DOHH2 (cell line): ENCODE measurements around the gene ADAMTSL4.

Experiments
- CTCF ChIP-seq: fragments of 200-600 bp; sonication (generic); IDR thresholded peaks from one replicate; pipeline ENCODE4 v1.5.1; 2014; ENCODE audit warnings: antibody characterized with exemption, mild to moderate bottlenecking, low read depth, low read length; ENCODE audit not compliant: poor library complexity, severe bottlenecking
- EZH2phosphoT487 ChIP-seq: fragments of 200-600 bp; sonication (generic); IDR thresholded peaks from 2 replicates; pipeline ENCODE4 v1.6.1; 2017; ENCODE audit warnings: borderline replicate concordance, mild to moderate bottlenecking, antibody characterized with exemption, low read length, moderate library complexity, mixed read lengths

- TF ChIP-seq CTCF (no peak), EZH2phosphoT487 (no peak)
Measured at GRCh38 chr1:150566589-150567340, 17.6 kb downstream of the ADAMTSL4 start.
